HG03558 (cell line): ENCODE results near the gene UPF2.

Experiments used
- ATAC-seq: cut with Tn5 transposase; IDR thresholded peaks from one replicate; pipeline ENCODE4 v1.9.1; 2021; ENCODE audit warnings: moderate number of reproducible peaks; ENCODE audit not compliant: unreplicated experiment; ENCODE audit errors: extremely low read depth

Gene UPF2

GRCh38 chr10:11874568-11875493 is 167.8 kb downstream of the UPF2 start:
- no peak for ATAC-seq

DNA sequence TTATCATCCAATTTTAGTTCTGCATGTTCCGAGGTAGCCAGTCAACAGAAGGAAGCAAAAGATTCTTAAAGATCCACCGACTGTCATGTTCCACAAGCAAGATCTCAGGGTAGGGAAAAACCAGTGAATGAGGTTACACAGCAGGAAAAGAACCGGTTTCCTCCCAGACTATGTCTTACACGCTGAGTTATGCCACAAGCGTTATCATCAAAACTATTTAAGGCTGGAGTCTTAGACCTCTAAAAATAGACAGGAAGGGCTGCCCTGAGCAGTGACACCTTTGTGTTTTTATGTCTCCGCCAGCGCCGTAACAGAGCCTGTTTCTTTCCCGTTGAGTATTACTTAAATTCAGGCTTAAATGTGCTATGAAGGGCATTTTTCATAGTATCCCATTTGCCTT is 171.1 kb downstream of the UPF2 start:
- ATAC-seq: no peak

DNA sequence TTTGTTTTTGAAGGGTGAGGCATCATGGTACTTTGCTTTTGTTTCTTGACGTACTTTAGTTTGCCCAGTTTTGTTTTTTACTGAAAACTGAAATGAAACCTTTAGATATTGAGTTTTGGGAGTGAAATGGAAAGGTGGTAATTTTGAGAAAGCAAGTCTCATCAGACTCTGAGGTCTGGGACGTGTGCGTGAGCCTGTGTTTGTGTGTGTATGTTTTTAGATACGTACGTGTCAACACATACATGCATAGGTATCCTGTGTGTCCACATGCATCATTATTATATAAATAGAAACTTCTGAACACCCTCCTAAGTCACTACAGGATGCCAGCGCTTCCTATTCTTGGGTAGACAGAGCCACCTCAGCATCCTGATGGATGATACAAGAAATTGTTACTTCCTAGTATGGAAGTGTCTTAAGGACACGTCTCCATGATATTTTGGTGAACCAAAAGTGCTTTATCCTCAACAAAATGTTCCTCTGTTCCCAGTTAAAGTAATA is 171.7 kb downstream of the UPF2 start:
- ATAC-seq: no peak

GRCh38 chr10:11870461-11870780 is 172.2 kb downstream of the UPF2 start:
- no peak for ATAC-seq
